Measurements from ENCODE around the gene CHST6.
"Not testable (repeated sequence)": the region's sequence is repeated elsewhere in the genome, so short reads cannot be mapped to it uniquely, and the experiment has no call there.

The CHST6 gene

GRCh38 chr16:75472908-75473877 lies 22.0 kb downstream of the CHST6 start:
- no peak for DNase-seq

DNA sequence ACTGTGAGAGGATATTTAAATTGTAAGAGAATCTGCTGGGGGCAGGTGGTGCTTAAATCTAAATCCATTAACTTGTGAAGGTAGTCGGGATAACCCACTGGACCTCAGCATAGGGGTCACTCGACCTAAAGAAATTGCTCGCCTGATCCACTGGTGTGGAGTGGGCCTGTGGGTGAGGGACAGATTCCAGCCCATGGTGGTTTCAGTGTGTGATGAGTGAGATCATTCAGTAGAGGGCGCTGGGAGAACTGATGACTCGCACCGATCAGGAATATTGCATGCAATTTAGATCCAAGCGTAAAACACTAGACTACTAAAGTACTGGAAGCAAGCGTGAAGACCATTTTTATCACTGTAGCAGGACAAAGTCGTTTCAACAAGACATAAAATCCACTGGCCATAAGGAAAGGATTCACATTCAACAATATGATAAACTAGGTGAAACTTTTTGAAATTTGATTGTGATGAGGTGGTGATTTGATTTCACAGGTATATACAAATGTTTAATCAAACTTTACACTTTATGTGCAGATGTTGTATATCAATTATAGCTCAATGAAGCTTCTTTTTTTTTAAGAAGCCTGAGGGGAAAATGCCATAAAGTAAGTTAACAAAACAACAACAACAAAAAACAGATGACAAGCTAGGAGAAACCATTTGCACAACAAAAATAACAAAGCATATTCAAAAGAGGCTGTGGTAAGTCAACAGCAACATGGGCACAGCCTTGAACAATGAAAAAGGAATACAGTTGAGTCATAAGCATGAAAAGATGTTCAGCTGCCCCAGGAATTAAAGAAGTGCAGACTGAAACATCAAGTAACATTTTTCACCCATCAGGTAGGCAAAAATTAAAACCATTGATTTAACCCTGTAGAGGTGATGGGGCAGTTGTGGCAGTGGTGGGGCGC lies 23.3 kb downstream of the CHST6 start:
- no peak for DNase-seq

DNA sequence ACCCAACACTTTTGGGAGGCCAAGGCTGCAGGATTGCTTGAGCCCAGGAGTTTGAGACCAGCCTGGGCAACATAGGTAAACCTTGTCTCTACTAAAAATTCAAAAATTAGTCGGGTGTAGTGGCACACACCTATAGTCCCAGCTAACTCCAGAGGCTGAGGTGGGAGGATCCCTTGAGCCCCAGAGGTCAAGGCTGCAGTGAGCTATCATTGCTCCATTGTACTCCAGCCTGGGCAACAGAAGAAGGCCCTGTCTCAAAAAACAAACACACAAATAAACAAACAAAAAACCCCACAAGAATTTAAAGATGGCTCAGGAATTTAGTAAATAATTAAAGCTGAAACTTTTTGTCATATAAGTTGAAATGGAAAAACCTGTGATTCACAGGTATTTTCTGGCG lies 28.5 kb downstream of the CHST6 start:
- no peak for DNase-seq

DNA sequence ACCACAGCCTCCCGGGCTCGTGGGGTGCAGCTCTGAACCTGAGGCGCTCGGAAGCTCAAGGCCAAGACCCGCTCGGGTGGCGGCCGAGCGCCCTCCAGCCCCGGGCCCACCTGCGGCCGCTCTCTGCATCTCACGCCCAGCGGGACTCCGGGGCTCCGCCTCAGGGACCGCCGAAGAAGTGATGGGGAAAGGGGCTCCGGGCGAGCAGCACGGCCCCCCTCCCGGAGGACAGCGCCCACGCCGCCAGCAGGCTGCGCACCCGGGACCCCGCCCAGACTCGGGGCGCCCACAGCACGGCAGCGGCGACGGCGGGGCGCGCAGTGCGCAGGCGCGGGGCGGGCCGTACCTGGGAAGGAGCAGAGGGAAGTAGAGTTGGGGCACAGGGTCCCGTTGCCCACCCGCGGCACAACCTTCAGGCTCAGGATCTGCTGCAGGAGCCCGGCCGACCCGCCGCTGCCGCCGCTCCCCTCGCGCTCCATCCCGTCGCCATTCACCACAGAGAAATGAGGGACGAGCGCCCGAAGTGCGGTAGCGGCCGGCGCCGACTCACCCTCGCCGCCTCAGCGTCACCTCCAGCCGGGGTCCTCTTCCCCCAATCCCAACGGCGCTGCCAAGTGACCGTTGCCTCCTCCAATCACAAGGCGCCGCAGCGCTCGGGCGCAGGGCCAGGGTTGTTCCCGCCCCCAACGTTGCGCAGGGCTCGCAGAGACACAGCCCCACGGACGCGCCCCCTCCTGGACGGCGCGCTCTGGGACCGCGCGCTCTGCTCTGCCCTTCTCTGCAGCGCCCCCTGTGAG lies 30.9 kb downstream of the CHST6 start, which contains the start of gene TMEM170A:
Gene TMEM170A (minus strand): TSS at position 568 of the 797 bp plus-strand sequence. CDS start 89 bp downstream, at position 479.
- DNase-seq, result peak; percentile 97

DNA sequence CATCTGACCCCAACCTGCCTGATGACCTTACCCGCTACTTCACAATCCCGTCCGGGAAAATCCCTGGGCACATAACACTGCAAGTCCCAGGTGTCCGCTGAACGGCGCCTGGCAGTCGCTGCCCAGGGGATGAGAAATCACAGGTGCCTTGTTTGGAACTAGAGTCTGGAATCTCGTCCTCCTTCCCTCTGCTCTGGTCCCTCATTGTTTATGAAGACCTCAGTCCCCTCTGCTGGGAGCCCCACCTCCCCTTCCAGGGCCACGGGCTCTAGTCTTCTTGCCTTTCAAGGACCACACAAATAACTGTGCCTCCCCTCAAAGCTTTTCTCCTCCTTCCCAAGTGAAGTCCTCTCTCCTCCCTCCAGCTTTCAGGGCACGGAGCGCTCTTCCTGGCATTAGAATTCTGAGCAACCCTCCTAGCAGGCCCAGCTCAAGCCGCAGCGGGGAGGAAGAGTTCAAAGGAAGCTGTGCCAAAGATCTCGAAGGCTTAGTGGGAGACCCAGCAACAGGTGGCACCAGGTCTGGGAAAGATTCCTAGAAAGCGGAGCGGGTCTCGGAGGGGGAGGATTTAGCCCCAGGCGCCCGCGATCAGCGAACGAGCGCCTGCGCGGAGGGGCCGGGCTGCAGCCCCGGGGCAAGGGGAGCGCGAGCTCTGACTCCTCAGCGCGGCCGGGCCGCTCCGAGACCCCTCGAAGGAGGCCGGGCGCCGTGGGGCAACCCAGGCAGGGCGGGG lies 31.7 kb downstream of the CHST6 start:
- DNase-seq, result not testable (repeated sequence)

DNA sequence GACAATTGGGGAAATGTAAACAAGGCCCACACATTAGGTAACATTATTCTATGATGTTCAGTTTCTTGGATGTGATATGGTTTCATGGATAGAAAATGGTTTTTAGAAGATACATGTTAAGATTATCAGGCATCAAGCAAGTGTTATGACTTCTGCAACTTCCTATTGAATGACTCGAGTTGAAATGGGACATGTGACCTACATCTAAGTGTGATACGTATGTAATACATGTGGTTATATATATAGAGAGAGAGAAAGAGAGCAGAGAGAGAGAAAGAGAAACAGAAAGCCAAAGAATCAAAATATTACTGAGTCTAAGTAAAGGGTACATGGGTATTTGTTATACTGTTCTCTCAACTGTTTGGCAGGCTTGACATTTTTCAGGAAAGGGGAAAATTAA lies 32.4 kb downstream of the CHST6 start:
- no peak for DNase-seq

DNA sequence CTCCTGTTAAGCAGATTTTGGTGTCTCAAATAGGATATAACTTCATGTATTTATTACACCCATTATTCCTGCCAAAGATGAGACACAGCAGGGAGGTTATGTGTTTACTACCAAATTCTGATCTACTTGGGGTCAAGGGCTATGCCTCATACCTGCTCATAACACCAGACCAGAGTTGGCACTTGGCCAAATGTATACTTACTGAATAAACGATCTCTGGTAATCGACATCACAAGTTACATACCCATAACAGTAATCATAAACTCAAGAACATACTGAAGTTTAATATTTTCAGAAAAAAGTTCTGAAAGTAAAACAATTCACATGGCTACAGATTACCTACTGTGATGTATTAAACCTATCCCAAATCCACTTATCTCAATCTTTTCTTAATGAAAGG lies 33.7 kb downstream of the CHST6 start:
- no peak for DNase-seq

GRCh38 chr16:75460446-75460845 lies 34.8 kb downstream of the CHST6 start:
- no peak for DNase-seq

DNA sequence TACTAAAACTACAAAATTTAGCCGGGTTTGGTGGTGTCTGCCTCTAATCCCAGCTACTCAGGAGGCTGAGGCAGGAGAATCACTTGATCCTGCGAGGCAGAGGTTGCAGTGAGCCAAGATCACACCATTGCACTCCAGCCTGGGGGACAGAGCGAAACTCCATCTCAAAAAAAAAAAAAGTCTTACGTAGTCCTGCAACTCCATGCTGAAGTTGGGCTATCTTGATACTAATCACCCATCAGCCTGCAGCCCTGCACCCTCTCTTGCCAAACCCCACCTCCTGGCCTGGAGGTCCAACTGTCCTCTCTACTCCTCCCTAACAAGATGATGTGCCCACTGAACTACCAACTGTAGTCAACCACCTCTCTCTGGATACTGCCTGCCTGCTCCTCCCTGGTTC lies 35.5 kb downstream of the CHST6 start:
- DNase-seq, result no peak

GRCh38 chr16:75458439-75458838 lies 36.8 kb downstream of the CHST6 start:
- DNase-seq, result no peak

DNA sequence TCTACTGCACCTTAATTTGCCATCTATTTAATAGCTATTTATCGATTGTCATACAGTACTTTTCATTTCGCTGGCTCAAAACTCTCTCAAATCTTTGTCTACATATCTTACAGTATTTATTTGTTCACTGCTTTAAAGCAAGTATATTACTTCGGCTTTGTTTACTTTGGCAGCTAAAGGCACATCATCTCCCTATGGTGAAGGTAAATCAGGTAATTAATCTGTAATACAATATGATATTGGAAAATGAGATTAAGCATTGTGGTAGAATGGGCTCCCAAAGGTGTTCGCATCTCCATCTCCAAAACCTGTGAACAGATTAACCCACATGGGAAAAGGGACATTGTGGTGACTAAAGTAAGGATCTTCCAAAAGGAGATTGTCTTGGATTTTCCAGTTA lies 37.2 kb downstream of the CHST6 start:
- no peak for DNase-seq

GRCh38 chr16:75457485-75458021 lies 37.7 kb downstream of the CHST6 start:
- DNase-seq, result no peak

- no peak for DNase-seq
These were observed 38.3 kb downstream of the CHST6 start for GRCh38 chr16:75456971-75457370.

DNA sequence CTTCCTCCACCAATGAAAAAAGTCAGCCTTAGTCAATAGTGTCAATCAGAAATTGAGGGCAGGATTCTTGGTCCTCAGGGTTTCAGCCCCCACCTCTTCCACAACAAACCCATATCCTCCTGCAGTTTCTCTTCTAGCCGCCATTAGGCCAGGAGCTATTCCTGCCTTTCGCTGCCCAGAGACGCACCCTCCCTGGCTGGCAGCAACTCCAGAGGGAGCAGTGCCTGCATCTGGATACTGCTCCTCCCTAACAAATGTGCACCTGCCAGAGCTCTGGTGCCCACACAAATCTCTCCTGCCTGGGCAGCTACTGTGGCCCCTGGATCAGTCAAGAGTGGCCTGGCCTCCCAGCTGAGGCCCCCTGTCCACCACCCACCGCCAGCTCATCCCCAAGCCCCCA lies 38.8 kb downstream of the CHST6 start:
- DNase-seq, result not testable (repeated sequence)

DNA sequence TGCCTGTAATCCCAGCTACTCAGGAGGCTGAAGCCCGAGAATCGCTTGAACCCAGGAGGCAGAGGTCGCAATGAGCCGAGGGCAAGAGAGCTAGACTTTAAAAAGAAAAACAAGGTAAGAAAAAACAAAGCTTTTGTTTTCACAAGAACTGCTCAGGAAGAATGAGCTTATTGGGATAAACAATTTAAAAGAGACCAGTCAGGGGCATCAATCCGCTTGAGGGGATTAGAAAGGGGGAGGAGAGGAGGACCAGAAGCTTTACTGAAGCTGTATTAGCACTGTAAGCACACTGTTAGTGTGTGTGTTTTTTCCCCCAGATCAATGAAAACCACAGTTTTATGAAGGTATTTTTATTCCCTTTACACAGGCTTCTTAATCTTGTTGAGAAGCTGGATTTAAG lies 39.6 kb downstream of the CHST6 start:
- DNase-seq, result no peak

DNA sequence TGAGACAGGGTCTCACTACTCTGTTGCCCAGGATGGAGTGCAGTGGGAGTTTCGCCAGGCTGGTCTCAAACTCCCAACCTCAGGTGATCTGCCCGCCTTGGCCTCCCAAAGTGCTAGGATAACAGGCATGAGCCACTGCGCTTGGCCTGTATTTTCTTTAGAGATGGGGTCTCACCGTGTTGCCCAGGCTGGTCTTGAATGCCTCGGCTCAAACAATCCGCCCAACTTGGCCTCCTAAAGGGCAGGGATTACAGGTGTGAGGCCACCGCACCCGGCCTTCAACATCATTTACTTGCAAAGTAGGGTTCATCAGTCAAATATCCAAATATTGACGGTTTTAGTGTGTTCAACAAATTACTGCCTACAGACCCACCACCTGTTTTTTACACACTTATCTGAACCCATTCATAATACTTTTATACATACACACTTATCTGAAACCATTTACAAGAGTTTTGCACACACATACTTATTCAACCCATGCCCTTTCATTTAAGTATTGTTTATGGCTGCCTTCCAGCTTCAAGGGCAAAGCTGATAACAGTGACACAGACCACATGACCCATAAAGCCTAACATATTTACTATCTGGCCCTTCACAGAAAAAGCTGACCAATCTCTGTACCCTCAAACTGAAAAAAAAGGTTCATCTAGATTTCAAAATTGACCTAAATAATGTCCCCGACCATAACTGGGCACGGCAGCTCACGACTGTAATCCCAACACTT lies 42.6 kb downstream of the CHST6 start:
- DNase-seq, result no peak

GRCh38 chr16:75446416-75446815 lies 48.8 kb downstream of the CHST6 start:
- no peak for DNase-seq

- no peak for DNase-seq
These were observed 49.9 kb downstream of the CHST6 start for GRCh38 chr16:75445298-75445697.

DNA sequence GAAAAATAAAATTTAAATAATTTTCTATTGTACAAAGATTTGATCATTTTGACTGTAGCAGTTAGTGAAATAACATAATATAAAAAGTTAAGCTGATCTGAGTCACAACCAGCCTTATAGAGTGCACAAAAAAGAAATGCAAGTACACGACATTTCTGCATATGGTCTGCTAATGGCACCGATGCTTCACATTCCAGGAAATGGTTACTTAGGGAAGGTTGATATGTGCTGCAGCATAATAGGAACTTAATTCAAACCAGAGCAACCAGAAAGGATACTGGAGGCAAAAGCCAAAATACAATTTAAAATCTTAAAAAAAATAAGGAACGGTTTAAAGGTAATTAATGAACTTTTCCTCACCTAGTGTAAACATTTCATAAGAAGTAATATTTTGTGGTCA lies 51.9 kb downstream of the CHST6 start:
- no peak for DNase-seq

DNA sequence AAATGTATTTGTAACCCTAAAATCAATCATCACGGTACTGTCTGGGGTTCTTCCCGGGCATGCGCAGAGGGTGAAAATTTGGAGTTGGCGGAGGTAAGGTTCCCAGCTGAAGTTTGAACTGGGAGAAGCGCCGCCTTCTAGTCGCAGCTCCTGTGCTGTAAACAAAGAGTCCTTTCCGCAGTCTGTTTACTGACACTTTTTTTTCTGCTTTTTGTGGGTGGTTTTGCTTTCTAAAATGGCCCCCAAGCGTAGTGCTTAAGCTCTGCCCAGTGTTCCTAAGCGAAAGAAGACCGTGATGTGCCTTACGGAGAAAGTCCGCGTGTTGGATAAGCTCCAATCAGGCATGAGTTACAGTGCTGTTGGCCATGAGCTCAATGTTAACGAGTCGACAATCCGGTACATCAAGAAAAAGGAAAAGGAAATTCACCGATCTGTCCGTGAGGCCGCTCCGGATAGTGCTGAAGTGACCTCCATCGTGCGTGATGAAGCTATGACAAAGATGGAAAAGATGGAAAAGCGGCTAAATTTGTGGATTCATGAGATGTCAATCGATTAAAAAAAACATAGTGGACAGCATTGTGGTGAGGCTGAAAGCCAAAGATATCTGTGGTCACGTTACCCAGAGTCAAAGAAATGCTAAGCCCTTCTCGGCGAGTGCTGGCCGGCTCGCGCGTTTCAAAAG lies 61.4 kb downstream of the CHST6 start:
- DNase-seq, result peak; percentile 63
